Neural cell (in vitro differentiated cells): ENCODE measurements around the gene OR7G2. TPM values are rescaled to one million over a fixed set of nuclear protein-coding genes. Genes with fewer than 3 reads are reported as not detected.

Experiments
- polyA plus RNA-seq: library from polyadenylated mRNA; depleted of rRNA; stranded (reverse); fragments of >200 nt; gene quantifications from 2 replicates; pipeline ENCODE4 v1.2.3, GENCODE V29; 2014
- small RNA-seq, 3 experiments: library from RNA; depleted of rRNA; stranded (forward); fragments of <200 nt; gene quantifications; one replicate each; pipeline ENCODE3, GENCODE V24; 2012

OR7G2 gene
- polyA plus RNA-seq, 1 donor from 2014 or later = not detected

Small RNA genes within 50 kb of the gene (small RNA-seq; reads per million reads assigned to genes)
- 0 reads per million in 3 experiments for gene OR1M4P

Other genes starting within 250 kb of the OR7G2 start
- not detected in 2 replicates for gene MUC16, start 97.1 kb downstream of the OR7G2 start, polyA plus RNA-seq
- gene OR1M1, start 20.4 kb downstream of the OR7G2 start, polyA plus RNA-seq = not detected in 2 replicates
- not detected in 2 replicates for gene OR7G1, start 8.3 kb upstream of the OR7G2 start, polyA plus RNA-seq
- not detected in 2 replicates for gene OR7G3, start 19.5 kb upstream of the OR7G2 start, polyA plus RNA-seq
- 14.5 and 18.5 TPM in 2 replicates for gene ZNF317, start 32.9 kb upstream of the OR7G2 start, polyA plus RNA-seq
- 0.09 and 0.30 TPM in 2 replicates for gene OR7D2, start 71.5 kb upstream of the OR7G2 start, polyA plus RNA-seq
- gene OR7D4, start 112.1 kb upstream of the OR7G2 start, polyA plus RNA-seq = not detected in 2 replicates
- gene OR7E24, start 143.5 kb upstream of the OR7G2 start, polyA plus RNA-seq = not detected in 2 replicates
- 13.5 and 21.7 TPM in 2 replicates for gene ZNF699, start 202.4 kb upstream of the OR7G2 start, polyA plus RNA-seq
- gene ZNF559, start 216.7 kb upstream of the OR7G2 start, polyA plus RNA-seq = 50.4 and 57.7 TPM in 2 replicates